Adrenal gland (tissue), 12 donors: ENCODE results near the gene IKBIP. TPM values are rescaled to one million over a fixed set of nuclear protein-coding genes. Genes with fewer than 3 reads are reported as not detected.
"Not testable (repeated sequence)": the region's sequence is repeated elsewhere in the genome, so short reads cannot be mapped to it uniquely, and the experiment has no call there.

Experiments
- DNase-seq, 7 donors: peaks; one replicate each; pipeline ENCODE4 v3.0.0-alpha.2; 2019 to 2020
- H3K27ac ChIP-seq, 5 donors: fragments of 200-600 bp; sonication (generic) in 4 of 5; 1 replicate in 3 of 5; 2 replicates in 2 of 5; pipeline versions ENCODE4 v1.5.1 to v1.8.0; 2016 to 2020; ENCODE audit warnings: mild to moderate bottlenecking in 1 of 5
- H3K27me3 ChIP-seq: fragments of 200-600 bp; 2 replicates; pipeline ENCODE4 v1.8.0; 2021
- H3K36me3 ChIP-seq, 2 donors: fragments of 200-600 bp; replicated peaks in 1 of 2; 1 replicate in 1 of 2; 2 replicates in 1 of 2; pipeline versions ENCODE4 v1.5.1 to v1.8.0; 2018 to 2022
- H3K4me1 ChIP-seq, 2 donors: fragments of 200-600 bp; replicated peaks in 1 of 2; 1 replicate in 1 of 2; 2 replicates in 1 of 2; pipeline versions ENCODE4 v1.5.1 to v1.8.0; 2018 to 2021
- H3K4me3 ChIP-seq, 4 donors: fragments of 200-600 bp; sonication (generic) in 3 of 4; one replicate each; pipeline ENCODE4 v1.5.1; 2016 to 2018
- H3K9me3 ChIP-seq, 3 donors: fragments of 200-600 bp; sonication (generic) in 1 of 3; replicated peaks in 1 of 3; 1 replicate in 2 of 3; 2 replicates in 1 of 3; pipeline versions ENCODE4 v1.5.1 to v1.8.0; 2016 to 2021
- POLR2A ChIP-seq, 2 donors: fragments of 450-650 bp; IDR thresholded peaks; one replicate each; pipeline ENCODE4 v1.6.1; 2017; ENCODE audit warnings: antibody characterized with exemption in 2 of 2, mild to moderate bottlenecking in 2 of 2, moderate library complexity in 1 of 2
- WGBS, 4 donors: extraction: QIAGEN DNeasy Blood & Tissue Kit in 2 of 4; methylation state at CpG; one replicate each; pipeline versions ENCODE4 v1.1.5 to v1.1.7; 2013 to 2017; 5-methylcytosine and 5-hydroxymethylcytosine counted together
- intact Hi-C, 2 donors: fragments of 100-400 bp; cut with DNase I; formaldehyde crosslinking; loops; one replicate each; pipeline versions ENCODE4 v1.14.1 to v1.15.0; 2022 to 2023
- polyA plus RNA-seq, 3 donors: library from polyadenylated mRNA; stranded (reverse); fragments of 200-250 nt in 2 of 3; fragments of 350-450 nt in 1 of 3; fragmentation: Illumina TruSeq in 1 of 3; extraction: RNeasy Lipid Tissue Mini Kit (QIAGEN cat#74804) in 1 of 3; gene quantifications; one replicate each; pipeline ENCODE4 v1.2.3, GENCODE V29; 2013 to 2014
- total RNA-seq, 9 donors: library from RNA; depleted of rRNA in 4 of 9; stranded (reverse); fragments of >200 nt in 4 of 9; fragments of 120-200 nt in 1 of 9; fragmentation: NEBNext Ultra II Directional in 1 of 9; extraction: Animal tissue kit (Norgen Biotek cat#: 25700) in 1 of 9; gene quantifications; one replicate each; pipeline versions ENCODE4 v1.1.0 to v1.2.4, GENCODE V29; 2013 to 2023
- TF ChIP-seq, protein P1 (sequence below), 6 experiments: fragments of 450-650 bp in 4 of 6; fragments of 200-600 bp in 2 of 6; sonication (generic) in 1 of 6; IDR thresholded peaks; 1 replicate in 5 of 6; 2 replicates in 1 of 6; pipeline versions ENCODE4 v1.5.1 to v1.8.0; 2016 to 2021; ENCODE audit warnings: antibody characterized with exemption in 6 of 6, mild to moderate bottlenecking in 2 of 6, moderate library complexity in 1 of 6
- donor health status: healthy with polysubstance abuse.
- donor health status: Bipolar disorder and iron deficiency.
- donor health status: DM: yes; HTN: yes; CAD: no.
- donor health status: DM: no; HTN: no; CAD: no.
- donor health status: DM: no; HTN: no; CAD: no.
- donor health status: DM: yes; HTN: yes; CAD: no.

Gene IKBIP
- total and polyA plus RNA-seq, 12 donors = 7.2 to 22.9 (median 14.2) TPM

DNA sequence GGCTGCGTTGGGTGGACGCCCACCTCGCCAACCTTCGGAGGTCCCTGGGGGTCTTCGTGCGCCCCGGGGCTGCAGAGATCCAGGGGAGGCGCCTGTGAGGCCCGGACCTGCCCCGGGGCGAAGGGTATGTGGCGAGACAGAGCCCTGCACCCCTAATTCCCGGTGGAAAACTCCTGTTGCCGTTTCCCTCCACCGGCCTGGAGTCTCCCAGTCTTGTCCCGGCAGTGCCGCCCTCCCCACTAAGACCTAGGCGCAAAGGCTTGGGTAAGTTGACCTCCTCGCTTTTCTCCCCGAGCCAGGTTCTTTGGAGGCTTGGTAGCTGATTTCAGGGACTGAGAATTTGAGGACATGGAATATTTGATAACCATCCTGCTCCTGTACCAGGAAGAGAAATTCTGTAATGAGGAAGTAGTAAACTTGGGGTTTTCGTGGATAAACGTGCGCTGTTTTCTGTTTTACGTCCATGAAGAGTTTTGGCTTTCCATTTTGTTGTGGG, 1.0 kb upstream of the IKBIP start:
- Histone ChIP-seq H3K9me3 (no peaks in the 10 kb centered on the region), H3K27me3 (no peaks in the 10 kb centered on the region), H3K4me1 (peaks cover 10 to 12% of the 10 kb centered on the region in 2 donors), H3K36me3 (peaks cover 0 to 12% of the 10 kb centered on the region in 2 donors), H3K4me3 (peak overlapping the region; percentile 50 to 88 (median 61)), H3K27ac (peak overlapping the region in 4 of 5 donors; percentile 41 to 84 (median 76))
- DNase-seq = peak in 6 of 7 donors; percentile 6 to 56 (median 30)
- WGBS, 4 donors = 0 to 2% (median 1%) methylated on average over 7 to 24 of the region's 24 CpGs
- intact Hi-C loops = loop anchor here (10.0 kb wide), 1 partner anchor 51 kb away; the partner anchor contains the start of gene SLC25A3 (in 2 of the 2)
- TF ChIP-seq POLR2A (IDR thresholded peaks at IDR 0.05) = no peak
- TF ChIP-seq, protein P1, sequence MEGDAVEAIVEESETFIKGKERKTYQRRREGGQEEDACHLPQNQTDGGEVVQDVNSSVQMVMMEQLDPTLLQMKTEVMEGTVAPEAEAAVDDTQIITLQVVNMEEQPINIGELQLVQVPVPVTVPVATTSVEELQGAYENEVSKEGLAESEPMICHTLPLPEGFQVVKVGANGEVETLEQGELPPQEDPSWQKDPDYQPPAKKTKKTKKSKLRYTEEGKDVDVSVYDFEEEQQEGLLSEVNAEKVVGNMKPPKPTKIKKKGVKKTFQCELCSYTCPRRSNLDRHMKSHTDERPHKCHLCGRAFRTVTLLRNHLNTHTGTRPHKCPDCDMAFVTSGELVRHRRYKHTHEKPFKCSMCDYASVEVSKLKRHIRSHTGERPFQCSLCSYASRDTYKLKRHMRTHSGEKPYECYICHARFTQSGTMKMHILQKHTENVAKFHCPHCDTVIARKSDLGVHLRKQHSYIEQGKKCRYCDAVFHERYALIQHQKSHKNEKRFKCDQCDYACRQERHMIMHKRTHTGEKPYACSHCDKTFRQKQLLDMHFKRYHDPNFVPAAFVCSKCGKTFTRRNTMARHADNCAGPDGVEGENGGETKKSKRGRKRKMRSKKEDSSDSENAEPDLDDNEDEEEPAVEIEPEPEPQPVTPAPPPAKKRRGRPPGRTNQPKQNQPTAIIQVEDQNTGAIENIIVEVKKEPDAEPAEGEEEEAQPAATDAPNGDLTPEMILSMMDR (IDR thresholded peaks at IDR 0.05) = no peak

DNA sequence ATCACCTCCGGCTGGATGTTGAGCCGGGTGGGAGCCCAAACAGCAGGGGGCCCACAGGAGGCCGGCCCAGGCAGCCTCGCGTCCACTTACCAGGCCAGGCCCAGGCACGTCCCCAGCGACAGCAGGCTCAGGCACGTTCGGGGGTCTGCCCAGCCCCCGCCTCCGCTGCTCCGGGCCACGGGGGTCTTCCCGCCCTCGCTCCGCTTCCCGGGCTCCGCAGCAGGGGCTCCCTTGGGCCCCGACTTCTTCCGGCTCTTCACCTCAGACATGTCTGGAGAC, 216 bp downstream of the IKBIP start:
- intact Hi-C loops = loop anchor here (10.0 kb wide), 1 partner anchor 50 kb away; the partner anchor contains the start of gene SLC25A3 (in 2 of the 2)
- H3K9me3 ChIP-seq = no peaks in the 10 kb centered on the region

DNA sequence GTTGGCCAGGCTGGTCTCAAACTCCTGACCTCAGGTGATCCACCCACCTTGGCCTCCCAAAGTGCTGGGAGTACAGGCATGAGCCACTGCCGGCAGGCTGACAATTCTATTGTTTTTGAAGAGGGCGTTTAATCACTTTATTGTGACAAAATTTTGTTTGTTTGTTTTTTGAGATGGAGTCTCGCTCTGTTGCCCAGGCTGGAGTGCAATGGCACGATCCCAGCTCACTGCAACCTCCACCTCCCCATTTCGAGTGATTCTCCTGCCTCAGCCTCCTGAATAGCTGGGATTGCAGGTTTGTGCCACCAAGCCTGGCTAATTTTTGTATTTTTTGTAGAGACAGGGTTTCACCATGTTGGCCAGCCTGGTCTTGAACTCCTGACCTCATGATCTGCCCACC, 1.8 kb downstream of the IKBIP start:
- H3K4me1 ChIP-seq = peaks cover 10 to 12% of the 10 kb centered on the region in 2 donors

More for the DNA sequence above, 216 bp downstream of the IKBIP start:
- H3K27me3 ChIP-seq = no peaks in the 10 kb centered on the region
- peaks cover 10 to 12% of the 10 kb centered on the region in 2 donors for H3K4me1 ChIP-seq
- peaks cover 0 to 6% of the 10 kb centered on the region in 2 donors for H3K36me3 ChIP-seq
- peak overlapping the region; percentile 2 to 88 (median 69) for H3K4me3 ChIP-seq
- TF ChIP-seq, protein P1 (IDR thresholded peaks at IDR 0.05) = no peak
- TF ChIP-seq POLR2A (IDR thresholded peaks at IDR 0.05) = no peak
- peak overlapping the region; percentile 32 to 84 (median 41) for H3K27ac ChIP-seq
- WGBS, 4 donors = 0 to 1% (median 0%) methylated on average over 4 to 20 of the region's 20 CpGs; no CpG with 5 or more reads in 1 of the 4 donors
- peak in 5 of 7 donors; percentile 24 to 55 (median 35) for DNase-seq

DNA sequence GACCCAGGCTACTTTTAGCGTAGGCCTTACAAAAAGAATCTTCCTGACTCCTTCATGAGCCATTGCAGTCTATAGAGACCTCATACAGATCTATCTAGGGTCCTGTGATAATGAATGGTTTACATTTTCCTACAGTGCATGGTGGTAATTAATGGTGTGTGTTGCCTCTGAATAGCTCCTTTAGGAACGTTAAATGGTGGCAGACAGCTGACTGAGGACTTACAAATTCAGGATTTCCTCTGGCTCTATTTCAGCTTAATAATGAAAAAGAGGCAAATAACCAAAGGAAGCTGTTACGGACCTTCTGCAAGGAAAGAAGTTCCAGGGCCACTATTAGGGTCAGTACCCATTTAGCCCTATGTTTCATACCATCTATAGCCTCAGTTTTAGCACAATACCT, 5.1 kb downstream of the IKBIP start:
- Histone ChIP-seq H3K27ac (no peak overlapping the region), H3K4me1 (peaks cover 0 to 10% of the 10 kb centered on the region in 2 donors), H3K4me3 (no peak overlapping the region), H3K9me3 (no peaks in the 10 kb centered on the region), H3K27me3 (no peaks in the 10 kb centered on the region), H3K36me3 (no peaks in the 10 kb centered on the region)
- intact Hi-C loops = no loop called here
- DNase-seq = no peak
- 79 to 90% (median 81%) methylated on average over 3 of the region's 3 CpGs for WGBS, 4 donors
- no peak for TF ChIP-seq POLR2A (IDR thresholded peaks at IDR 0.05)
- TF ChIP-seq, protein P1 (IDR thresholded peaks at IDR 0.05) = no peak

More for the DNA sequence above, 1.8 kb downstream of the IKBIP start:
- WGBS, 4 donors = 89 to 98% (median 93%) methylated on average over 5 of the region's 5 CpGs
- H3K4me3 ChIP-seq, H3K9me3 ChIP-seq, H3K36me3 ChIP-seq, H3K27me3 ChIP-seq, DNase-seq, H3K27ac ChIP-seq: not testable (repeated sequence)
- intact Hi-C loops = loop anchor here (10.0 kb wide), 1 partner anchor 48 kb away; the partner anchor contains the start of gene SLC25A3 (in 2 of the 2)

DNA sequence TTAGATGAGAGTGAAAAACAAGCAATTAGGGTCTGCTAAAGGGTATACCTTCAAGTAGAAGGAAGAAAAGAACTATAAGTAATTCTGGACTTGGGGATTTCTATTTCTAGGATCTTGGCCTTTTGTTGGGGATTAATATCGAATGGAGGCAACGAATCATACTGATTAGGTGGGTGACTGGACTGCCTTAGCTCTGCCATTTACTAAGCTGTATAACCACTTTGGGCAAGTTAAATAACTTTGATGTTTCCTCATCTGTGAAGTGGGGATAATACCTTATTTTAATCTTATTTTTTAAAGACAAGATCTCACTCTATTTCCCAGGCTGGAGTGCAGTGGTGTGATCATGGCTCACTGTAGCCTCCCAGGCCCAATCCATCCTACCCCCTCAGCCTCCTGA, 6.6 kb downstream of the IKBIP start:
- intact Hi-C loops = no loop called here
- TF ChIP-seq POLR2A (IDR thresholded peaks at IDR 0.05) = no peak
- TF ChIP-seq, protein P1 (IDR thresholded peaks at IDR 0.05) = no peak

More for the DNA sequence above, 6.6 kb downstream of the IKBIP start:
- WGBS, 4 donors = 87 to 98% (median 93%) methylated on average over 2 of the region's 2 CpGs
- Histone ChIP-seq H3K4me1 (peaks cover 0 to under 1% of the 10 kb centered on the region in 2 donors), H3K9me3 (no peaks in the 10 kb centered on the region), H3K27me3 (no peaks in the 10 kb centered on the region), H3K27ac (no peak overlapping the region), H3K36me3 (no peaks in the 10 kb centered on the region), H3K4me3 (no peak overlapping the region)
- no peak for DNase-seq
